ENCODE data around the gene RNF14.

Gene RNF14

GRCh38 chr5:141973871-141974595 is 5.1 kb downstream of the RNF14 start:
- FAIRE-seq (peak; percentile 9), DNase-seq (ENCODE audit: insufficient read length, low spot score) (no peak)

GRCh38 chr5:141976176-141976575 is 7.3 kb downstream of the RNF14 start:
- DNase-seq (ENCODE audit: insufficient read length, low spot score), result no peak
- FAIRE-seq, result no peak

- no peak for FAIRE-seq
- DNase-seq (ENCODE audit: insufficient read length, low spot score), result no peak
Observed at GRCh38 chr5:141978389-141978788, 9.5 kb downstream of the RNF14 start.

GRCh38 chr5:141982626-141983025 is 13.7 kb downstream of the RNF14 start:
- DNase-seq (ENCODE audit: insufficient read length, low spot score) (no peak), FAIRE-seq (no peak)

- FAIRE-seq (no peak), DNase-seq (ENCODE audit: insufficient read length, low spot score) (no peak)
Observed at GRCh38 chr5:141986072-141986471, 17.2 kb downstream of the RNF14 start.

- no peak for DNase-seq (ENCODE audit: insufficient read length, low spot score)
- no peak for FAIRE-seq
Observed at GRCh38 chr5:141989720-141990119, 20.8 kb downstream of the RNF14 start.

- no peak for FAIRE-seq
Observed at GRCh38 chr5:141992349-141992963, 23.6 kb downstream of the RNF14 start.

GRCh38 chr5:141994511-141995136 is 25.7 kb downstream of the RNF14 start:
- no peak for FAIRE-seq
- DNase-seq (ENCODE audit: insufficient read length, low spot score), result no peak

More at GRCh38 chr5:141992349-141992963, 23.6 kb downstream of the RNF14 start:
- DNase-seq (ENCODE audit: insufficient read length, low spot score), result peak; percentile 56

- FAIRE-seq, result no peak
Observed at GRCh38 chr5:141995656-141996055, 26.8 kb downstream of the RNF14 start.

GRCh38 chr5:141997358-141997960 is 28.6 kb downstream of the RNF14 start:
- FAIRE-seq (no peak), DNase-seq (ENCODE audit: insufficient read length, low spot score) (no peak)

More at GRCh38 chr5:141995656-141996055, 26.8 kb downstream of the RNF14 start:
- DNase-seq (ENCODE audit: insufficient read length, low spot score), result no peak

GRCh38 chr5:142000173-142000572 is 31.3 kb downstream of the RNF14 start:
- FAIRE-seq, result no peak
- DNase-seq (ENCODE audit: insufficient read length, low spot score), result no peak

GRCh38 chr5:142000704-142001484 is 32.0 kb downstream of the RNF14 start:
- no peak for FAIRE-seq

GRCh38 chr5:142003266-142003800 is 34.4 kb downstream of the RNF14 start:
- DNase-seq (ENCODE audit: insufficient read length, low spot score) (no peak), FAIRE-seq (no peak)

More at GRCh38 chr5:142000704-142001484, 32.0 kb downstream of the RNF14 start:
- DNase-seq (ENCODE audit: insufficient read length, low spot score), result no peak

GRCh38 chr5:142006363-142007236 is 37.7 kb downstream of the RNF14 start:
- FAIRE-seq (no peak), DNase-seq (ENCODE audit: insufficient read length, low spot score) (no peak)

- no peak for FAIRE-seq
- no peak for DNase-seq (ENCODE audit: insufficient read length, low spot score)
Observed at GRCh38 chr5:142007237-142007544, 38.3 kb downstream of the RNF14 start.

GRCh38 chr5:142008813-142009212 is 39.9 kb downstream of the RNF14 start:
- no peak for FAIRE-seq
- DNase-seq (ENCODE audit: insufficient read length, low spot score), result no peak

- FAIRE-seq, result no peak
- no peak for DNase-seq (ENCODE audit: insufficient read length, low spot score)
Observed at GRCh38 chr5:142009886-142010285, 41.0 kb downstream of the RNF14 start.

- DNase-seq (ENCODE audit: insufficient read length, low spot score) (no peak), FAIRE-seq (no peak)
Observed at GRCh38 chr5:142011572-142012185, 42.8 kb downstream of the RNF14 start.

GRCh38 chr5:142012186-142012785 is 43.4 kb downstream of the RNF14 start:
- DNase-seq (ENCODE audit: insufficient read length, low spot score) (no peak), FAIRE-seq (no peak)
